Skeletal muscle cell (primary cell): ENCODE results near the gene TIMM21.
A peak's percentile ranks its signal among the peaks of the same experiment; 100 is the strongest.

Source experiments
- DNase-seq: peaks from one replicate; pipeline ENCODE4 v3.0.0-alpha.2; 2010; ENCODE audit warnings: low read depth
- H3K4me3 ChIP-seq: 2 replicates; pipeline ENCODE4 v1.5.1; 2011; ENCODE audit warnings: low read depth, mild to moderate bottlenecking, control low read depth, low read length, moderate library complexity

The TIMM21 gene

GRCh38 chr18:74183130-74183529, 34.8 kb downstream of the TIMM21 start:
- no peak overlapping the region for H3K4me3 ChIP-seq
- DNase-seq, result no peak

- no peak for DNase-seq
- no peak overlapping the region for H3K4me3 ChIP-seq
Measured at GRCh38 chr18:74184875-74185274, 36.6 kb downstream of the TIMM21 start.

DNA sequence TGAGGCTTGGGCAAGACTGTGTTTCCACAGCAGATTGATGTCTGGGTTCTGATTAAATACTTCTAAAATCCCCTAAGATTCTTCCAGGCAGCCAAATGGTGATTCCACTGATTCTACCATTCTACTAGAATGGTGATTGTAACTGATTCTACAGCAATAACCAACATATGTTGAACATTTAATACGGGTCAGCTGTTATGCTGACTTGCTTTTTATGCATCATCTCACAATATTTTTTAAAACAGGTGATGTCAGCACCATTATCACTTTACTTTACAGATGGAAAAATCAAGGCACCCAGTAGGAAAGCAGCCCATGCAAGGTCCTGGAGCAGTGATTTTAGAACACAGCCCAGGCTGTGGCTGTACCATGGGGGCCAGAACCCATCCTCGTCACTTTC, 37.5 kb downstream of the TIMM21 start:
- no peak for DNase-seq
- H3K4me3 ChIP-seq, result no peak overlapping the region

GRCh38 chr18:74186661-74187060, 38.3 kb downstream of the TIMM21 start:
- no peak for DNase-seq

DNA sequence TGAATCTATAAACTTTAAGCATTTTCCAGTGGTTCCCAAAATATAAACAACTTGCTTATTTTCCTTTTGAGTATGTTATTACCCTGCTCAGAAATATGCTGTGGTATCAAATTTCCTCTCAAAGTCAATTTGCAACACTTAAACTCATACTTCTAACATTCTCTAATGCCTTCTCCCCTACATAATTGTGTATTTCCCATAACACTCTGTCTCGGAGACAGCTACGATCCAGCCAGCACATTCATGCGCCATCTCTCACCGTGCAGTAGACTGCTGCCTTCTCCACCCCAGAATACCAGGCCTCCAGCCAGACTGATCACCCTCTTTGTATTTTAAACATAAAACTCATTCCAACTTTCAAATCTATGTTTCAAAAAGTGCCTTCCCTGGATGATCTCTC, 41.8 kb downstream of the TIMM21 start:
- H3K4me3 ChIP-seq, result no peak overlapping the region
- DNase-seq, result peak; percentile 18

More at GRCh38 chr18:74186661-74187060, 38.3 kb downstream of the TIMM21 start:
- no peak overlapping the region for H3K4me3 ChIP-seq

DNA sequence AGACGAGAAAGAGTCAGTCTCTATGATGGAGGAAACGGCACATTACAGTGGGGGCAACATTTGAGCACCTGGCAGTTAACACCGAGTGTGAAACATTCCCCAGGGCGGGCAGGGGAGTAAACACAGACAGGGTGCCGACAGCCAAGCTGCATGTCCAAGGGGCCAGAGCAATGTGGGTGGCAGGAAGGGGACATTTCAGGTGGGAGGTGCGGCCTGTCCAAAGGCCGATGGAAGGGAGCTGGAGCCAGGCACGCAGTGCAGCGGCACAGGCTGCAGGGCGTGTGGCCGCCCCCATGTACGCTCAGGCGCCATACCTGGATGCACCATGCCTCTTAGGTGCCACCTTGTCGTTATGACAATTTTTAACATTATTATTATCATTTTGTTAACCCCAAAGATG, 43.3 kb downstream of the TIMM21 start:
- DNase-seq, result no peak
- no peak overlapping the region for H3K4me3 ChIP-seq

- peak; percentile 1 for DNase-seq
- H3K4me3 ChIP-seq, result no peak overlapping the region
Measured at GRCh38 chr18:74194691-74195090, 46.4 kb downstream of the TIMM21 start.

GRCh38 chr18:74196220-74197119, 48.1 kb downstream of the TIMM21 start:
- H3K4me3 ChIP-seq, result peak overlapping the region; percentile 4
- peak; percentile 9 for DNase-seq

DNA sequence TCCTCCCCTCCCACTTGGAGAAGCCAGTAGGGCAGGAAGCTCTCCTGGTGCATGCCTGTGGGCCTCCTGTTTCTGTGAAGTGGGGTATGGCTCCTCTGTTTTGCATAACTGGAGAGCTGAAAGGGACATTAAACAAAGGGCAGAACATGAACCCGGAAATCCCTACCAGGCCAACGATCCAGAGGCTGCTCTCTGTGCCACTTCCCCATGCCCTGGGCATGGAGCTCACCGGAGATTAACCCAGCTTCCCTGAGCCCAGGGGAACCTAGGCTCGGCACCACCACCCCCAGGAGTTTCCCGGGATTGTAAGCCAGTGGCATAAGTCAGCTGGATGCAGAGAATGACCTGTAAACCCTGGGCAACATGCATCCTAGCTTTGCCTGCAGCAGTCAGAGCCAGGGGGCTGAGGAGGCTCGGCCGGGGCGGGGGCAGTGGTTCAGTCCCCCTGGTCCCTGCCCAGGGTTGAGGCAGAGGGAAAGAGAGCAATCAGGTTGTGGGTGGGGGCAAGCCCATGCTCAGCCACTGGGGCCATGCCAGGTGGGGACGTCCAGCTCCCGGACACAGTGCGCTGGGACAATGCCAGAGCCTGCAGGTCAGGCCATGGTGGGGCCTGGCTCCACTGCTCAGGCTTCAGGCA, 49.5 kb downstream of the TIMM21 start:
- DNase-seq, result no peak
- no peak overlapping the region for H3K4me3 ChIP-seq

GRCh38 chr18:74198453-74198852, 50.1 kb downstream of the TIMM21 start:
- no peak overlapping the region for H3K4me3 ChIP-seq

GRCh38 chr18:74200780-74201179, 52.5 kb downstream of the TIMM21 start:
- DNase-seq, result no peak
- no peak overlapping the region for H3K4me3 ChIP-seq

More at GRCh38 chr18:74198453-74198852, 50.1 kb downstream of the TIMM21 start:
- no peak for DNase-seq

DNA sequence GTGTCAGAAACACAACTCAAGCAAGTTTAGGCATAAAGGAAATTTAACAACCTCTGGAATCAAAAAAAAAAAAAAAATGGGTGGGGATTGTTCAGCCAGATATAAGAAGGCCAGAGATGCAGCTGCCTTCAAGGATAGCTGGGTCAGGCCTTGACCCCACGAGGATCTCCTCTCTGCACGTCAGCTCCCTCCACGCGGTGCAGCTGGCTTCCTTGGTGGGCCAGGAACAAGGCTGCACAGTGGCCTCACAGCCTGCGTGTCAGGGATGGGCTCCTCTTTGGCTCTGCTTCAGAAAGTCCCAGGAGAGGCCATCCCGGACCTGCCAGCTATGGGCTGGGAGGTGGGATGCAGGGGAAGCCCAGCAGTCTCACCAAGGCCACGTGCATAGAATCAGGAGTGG, 55.5 kb downstream of the TIMM21 start:
- no peak overlapping the region for H3K4me3 ChIP-seq
- DNase-seq, result no peak

DNA sequence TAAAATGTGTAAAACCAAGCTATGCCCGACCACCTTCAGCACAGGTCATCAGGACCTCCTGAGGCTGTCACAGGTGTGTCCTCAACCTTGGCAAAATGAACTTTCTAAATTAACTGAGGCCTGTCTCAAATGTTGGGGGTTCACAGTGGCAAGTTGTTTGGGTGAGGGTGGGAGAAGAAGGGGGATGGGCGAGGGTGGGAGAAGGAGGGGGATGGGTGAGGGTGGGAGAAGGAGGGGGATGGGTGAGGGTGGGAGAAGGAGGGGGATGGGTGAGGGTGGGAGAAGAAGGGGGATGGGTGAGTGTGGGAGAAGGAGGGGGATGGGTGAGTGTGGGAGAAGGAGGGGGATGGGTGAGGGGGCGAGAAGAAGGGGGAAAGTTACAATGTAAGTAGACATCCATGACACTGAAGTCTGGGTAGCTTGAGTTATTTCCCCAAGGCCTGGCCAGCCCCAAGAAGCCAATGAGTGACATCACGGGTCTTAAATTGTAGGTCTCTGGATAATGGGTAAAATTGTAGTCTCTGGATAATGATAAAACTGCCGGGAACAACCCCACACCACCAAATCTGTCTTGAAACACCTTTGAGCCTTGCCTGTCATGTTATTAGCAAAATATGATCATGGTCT, 56.3 kb downstream of the TIMM21 start:
- H3K4me3 ChIP-seq, result no peak overlapping the region
- no peak for DNase-seq
